NT2/D1 (cell line): ENCODE results near the gene WDCP.

Source experiments
- DNase-seq: peaks from one replicate; pipeline ENCODE4 v3.0.0-alpha.2; 2011; ENCODE audit warnings: low read depth, low spot score
- H3K27me3 ChIP-seq: 2 replicates; pipeline ENCODE4 v1.6.0; 2011; ENCODE audit warnings: mild to moderate bottlenecking; ENCODE audit not compliant: insufficient read length, insufficient read depth
- H3K36me3 ChIP-seq: 2 replicates; pipeline ENCODE4 v1.6.1; 2011; ENCODE audit warnings: mild to moderate bottlenecking, low read length, mixed read lengths; ENCODE audit not compliant: insufficient read depth, insufficient read length
- H3K4me1 ChIP-seq: 2 replicates; pipeline ENCODE4 v1.5.1; 2011; ENCODE audit not compliant: insufficient read depth, insufficient read length
- H3K4me3 ChIP-seq: 2 replicates; pipeline ENCODE4 v1.5.1; 2011; ENCODE audit warnings: low read depth; ENCODE audit not compliant: insufficient read length
- H3K9ac ChIP-seq: 2 replicates; pipeline ENCODE4 v1.6.0; 2011; ENCODE audit warnings: low read depth; ENCODE audit not compliant: insufficient read length
- H3K9me3 ChIP-seq: 2 replicates; pipeline ENCODE4 v1.5.1; 2011; ENCODE audit warnings: mild to moderate bottlenecking, low read length; ENCODE audit not compliant: insufficient read depth
- SUZ12 ChIP-seq: IDR thresholded peaks from 2 replicates; pipeline ENCODE4 v1.6.1; 2011; ENCODE audit not compliant: insufficient read length, insufficient read depth; ENCODE audit errors: extremely low read depth
- YY1 ChIP-seq: IDR thresholded peaks from 2 replicates; pipeline ENCODE4 v1.6.1; 2011; ENCODE audit not compliant: insufficient read length, insufficient read depth
- ZNF274 ChIP-seq: IDR thresholded peaks from 2 replicates; pipeline ENCODE4 v1.6.1; 2011; ENCODE audit warnings: mild to moderate bottlenecking, low read depth, low read length

Gene WDCP

DNA sequence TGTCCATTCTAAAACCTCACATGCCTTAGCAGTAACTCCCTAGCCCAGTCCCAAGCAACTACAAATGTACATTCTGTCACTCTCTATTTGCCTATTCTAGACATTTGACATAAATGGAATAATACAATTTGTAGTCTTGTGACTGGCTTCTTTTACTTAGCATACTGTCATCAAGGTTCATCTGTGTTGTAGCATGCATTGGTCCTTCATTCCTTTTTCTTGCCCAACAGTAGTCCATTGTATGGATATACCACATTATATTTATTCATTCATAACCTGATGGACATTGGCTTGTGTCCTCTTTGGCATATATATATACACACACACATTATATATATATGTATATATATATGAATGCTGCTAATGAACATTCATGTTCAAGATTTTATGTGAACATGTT lies 39.5 kb downstream of the WDCP start:
- peaks cover 2% of the 10 kb centered on the region for H3K4me1 ChIP-seq
- no peaks in the 10 kb centered on the region for H3K9me3 ChIP-seq
- DNase-seq: no peak
- no peak overlapping the region for H3K4me3 ChIP-seq
- H3K27me3 ChIP-seq: no peaks in the 10 kb centered on the region
- H3K9ac ChIP-seq: no peak overlapping the region
- H3K36me3 ChIP-seq: peaks cover 7% of the 10 kb centered on the region
- no peak for TF ChIP-seq SUZ12
- TF ChIP-seq ZNF274: no peak
- TF ChIP-seq YY1: no peak

DNA sequence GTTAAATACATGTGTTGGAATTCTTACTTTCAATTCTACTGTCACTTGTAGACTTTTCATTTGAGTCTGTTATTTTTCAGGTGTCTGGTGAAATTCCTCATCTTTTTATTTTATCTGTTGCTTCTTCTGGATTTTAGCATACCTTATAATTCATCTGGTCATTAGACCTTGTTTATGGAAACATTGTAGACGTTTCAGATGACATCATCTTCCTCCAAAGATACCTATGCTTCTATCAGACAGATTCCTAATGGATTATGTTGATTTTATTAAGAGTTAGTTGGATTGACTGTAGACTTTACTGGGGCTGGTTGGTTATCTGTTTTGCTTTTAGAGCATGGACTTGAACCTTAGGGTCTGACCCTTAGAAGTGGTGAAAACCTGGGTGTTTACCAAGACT lies 52.6 kb downstream of the WDCP start:
- Histone ChIP-seq H3K36me3 (peaks cover 9% of the 10 kb centered on the region), H3K4me1 (no peaks in the 10 kb centered on the region), H3K4me3 (no peak overlapping the region), H3K27me3 (no peaks in the 10 kb centered on the region), H3K9ac (no peak overlapping the region), H3K9me3 (no peaks in the 10 kb centered on the region)
- DNase-seq: no peak
- no peak for TF ChIP-seq ZNF274
- TF ChIP-seq YY1: no peak
- no peak for TF ChIP-seq SUZ12

DNA sequence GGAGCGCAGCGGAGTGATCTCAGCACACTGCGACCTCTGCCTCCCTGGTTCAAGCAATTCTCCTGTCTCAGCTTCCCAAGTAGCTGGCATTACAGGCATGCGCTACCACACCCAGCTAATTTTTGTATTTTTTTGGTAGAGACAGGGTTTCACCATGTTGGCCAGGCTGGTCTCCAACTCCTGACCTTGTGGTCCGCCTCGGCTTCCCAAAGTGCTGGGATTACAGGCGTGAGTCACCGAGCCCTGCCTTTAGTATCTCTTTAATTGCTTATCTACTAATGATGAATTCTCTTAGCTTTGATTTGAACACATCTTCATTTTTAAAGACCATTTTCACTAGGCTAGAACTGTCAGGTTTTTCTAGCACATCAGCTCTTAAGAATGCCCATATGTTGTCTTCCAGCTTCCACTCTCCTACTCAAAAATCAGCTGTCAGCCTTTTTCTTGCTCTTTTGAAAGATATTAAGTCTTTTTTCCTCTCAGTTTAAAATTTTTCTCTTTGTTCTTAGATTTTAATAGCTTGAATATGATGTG lies 53.4 kb downstream of the WDCP start:
- TF ChIP-seq ZNF274: no peak
- TF ChIP-seq SUZ12: no peak
- no peak for TF ChIP-seq YY1
- H3K9ac ChIP-seq: no peak overlapping the region
- H3K9me3 ChIP-seq: no peaks in the 10 kb centered on the region
- peaks cover 3% of the 10 kb centered on the region for H3K36me3 ChIP-seq
- H3K4me3 ChIP-seq: no peak overlapping the region
- no peak for DNase-seq
- H3K4me1 ChIP-seq: no peaks in the 10 kb centered on the region
- no peaks in the 10 kb centered on the region for H3K27me3 ChIP-seq

GRCh38 chr2:23992931-23993330 lies 54.3 kb downstream of the WDCP start:
- Histone ChIP-seq H3K9ac (no peak overlapping the region), H3K9me3 (no peaks in the 10 kb centered on the region), H3K4me1 (no peaks in the 10 kb centered on the region), H3K27me3 (no peaks in the 10 kb centered on the region), H3K4me3 (no peak overlapping the region), H3K36me3 (no peaks in the 10 kb centered on the region)
- no peak for DNase-seq
- no peak for TF ChIP-seq ZNF274
- no peak for TF ChIP-seq YY1
- TF ChIP-seq SUZ12: no peak

DNA sequence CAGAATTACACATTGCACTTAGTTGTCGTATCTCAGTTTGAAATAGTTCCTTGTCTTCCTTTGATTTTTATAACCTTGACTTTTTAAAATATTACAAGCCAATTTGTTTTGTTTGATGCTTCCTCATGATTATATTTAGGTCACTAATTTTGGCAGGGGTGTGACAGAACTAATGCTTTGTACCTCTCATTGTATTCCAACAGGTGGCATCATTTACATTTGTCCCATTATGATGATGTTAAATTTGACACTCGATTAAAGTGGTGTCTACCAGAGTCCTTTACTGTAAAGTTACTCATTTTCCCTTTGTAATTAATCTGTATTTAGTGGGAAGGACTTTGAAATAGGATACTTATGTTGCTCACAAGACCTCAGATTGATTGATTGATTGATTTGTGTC lies 58.8 kb downstream of the WDCP start:
- no peak overlapping the region for H3K4me3 ChIP-seq
- no peaks in the 10 kb centered on the region for H3K27me3 ChIP-seq
- H3K9me3 ChIP-seq: no peaks in the 10 kb centered on the region
- no peak for DNase-seq
- no peak overlapping the region for H3K9ac ChIP-seq
- H3K36me3 ChIP-seq: peaks cover 8% of the 10 kb centered on the region
- TF ChIP-seq SUZ12 (no peak), YY1 (no peak), ZNF274 (no peak)
- no peaks in the 10 kb centered on the region for H3K4me1 ChIP-seq
